HG03045 (cell line): ENCODE measurements around the gene PPL.
"Not testable (repeated sequence)": the region's sequence is repeated elsewhere in the genome, so short reads cannot be mapped to it uniquely, and the experiment has no call there.

Source experiments
- ATAC-seq: cut with Tn5 transposase; IDR thresholded peaks from one replicate; pipeline ENCODE4 v1.9.1; 2021; ENCODE audit warnings: mild to moderate bottlenecking, moderate library complexity; ENCODE audit not compliant: unreplicated experiment

Gene PPL

GRCh38 chr16:4936181-4936990, 562 bp downstream of the PPL start:
- ATAC-seq = no peak

DNA sequence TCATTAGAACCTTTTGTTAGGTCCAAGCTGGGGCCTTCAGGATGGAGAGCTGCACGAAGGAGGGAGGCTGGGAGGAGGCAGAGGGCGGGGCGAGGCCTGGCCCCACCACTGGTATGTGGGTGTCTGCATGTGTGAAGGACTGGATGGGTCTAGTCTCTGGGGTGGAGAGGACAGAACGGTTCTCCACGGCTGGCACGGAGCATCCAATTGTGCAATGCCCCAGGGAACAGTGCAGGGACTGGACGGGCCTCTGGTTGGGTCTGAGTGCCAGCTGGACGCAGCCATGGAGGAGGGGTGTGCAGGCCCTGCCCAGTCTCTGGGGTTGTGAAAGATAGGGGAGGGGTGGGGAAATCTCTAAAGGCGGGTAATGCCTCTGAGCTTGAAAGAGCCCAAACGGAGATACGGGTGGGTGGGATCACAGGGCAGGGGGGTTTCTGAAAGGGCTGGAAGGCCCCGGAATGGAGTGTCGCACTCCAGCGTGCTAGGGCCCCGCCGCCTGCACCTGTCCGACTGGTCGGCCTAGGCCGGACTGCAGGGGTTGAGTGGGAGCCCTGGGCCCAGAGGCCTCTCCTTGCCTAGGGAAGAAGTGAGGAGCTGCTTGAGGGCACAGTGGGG, 1.6 kb downstream of the PPL start:
- ATAC-seq = no peak

DNA sequence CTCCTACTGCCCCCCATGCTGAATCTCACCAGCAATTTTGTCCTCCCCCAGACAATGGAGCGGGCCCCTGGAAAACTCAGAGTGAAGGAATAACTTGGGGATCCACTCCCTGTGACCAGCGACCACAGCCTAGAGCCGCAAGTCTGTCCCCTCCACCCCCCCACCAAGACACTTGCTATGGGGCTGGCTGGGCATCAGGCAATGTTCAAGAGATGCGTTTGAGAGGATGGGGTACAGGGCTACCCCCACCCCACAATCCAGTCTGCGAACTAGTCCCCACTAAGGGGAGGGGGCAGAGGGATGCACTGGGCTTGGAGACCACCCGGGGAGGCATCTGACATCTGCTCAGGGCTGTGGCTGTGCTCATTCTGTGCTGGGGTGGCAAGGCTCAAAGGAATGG, 2.4 kb downstream of the PPL start:
- ATAC-seq = no peak

- no peak for ATAC-seq
Measured at GRCh38 chr16:4933871-4934395, 3.0 kb downstream of the PPL start.

DNA sequence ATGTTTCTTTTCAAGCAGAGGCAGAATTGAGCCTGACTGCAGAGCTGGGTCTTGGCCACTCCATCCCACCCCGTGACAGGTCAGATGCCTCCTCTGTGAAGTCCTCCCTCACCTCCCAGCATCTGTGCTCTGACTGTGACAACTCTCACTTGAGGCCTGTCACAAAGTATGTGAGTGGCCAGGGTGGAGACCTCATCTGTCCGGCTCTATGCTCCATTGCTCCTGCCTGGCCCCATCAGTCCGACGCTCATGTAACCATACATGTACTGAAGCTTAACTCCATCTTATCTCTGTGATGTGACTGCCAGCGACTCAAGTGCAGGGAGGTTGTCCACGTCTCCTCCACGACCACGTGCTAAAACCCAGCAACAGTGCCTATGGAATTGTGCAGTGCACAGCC, 3.5 kb downstream of the PPL start:
- no peak for ATAC-seq

DNA sequence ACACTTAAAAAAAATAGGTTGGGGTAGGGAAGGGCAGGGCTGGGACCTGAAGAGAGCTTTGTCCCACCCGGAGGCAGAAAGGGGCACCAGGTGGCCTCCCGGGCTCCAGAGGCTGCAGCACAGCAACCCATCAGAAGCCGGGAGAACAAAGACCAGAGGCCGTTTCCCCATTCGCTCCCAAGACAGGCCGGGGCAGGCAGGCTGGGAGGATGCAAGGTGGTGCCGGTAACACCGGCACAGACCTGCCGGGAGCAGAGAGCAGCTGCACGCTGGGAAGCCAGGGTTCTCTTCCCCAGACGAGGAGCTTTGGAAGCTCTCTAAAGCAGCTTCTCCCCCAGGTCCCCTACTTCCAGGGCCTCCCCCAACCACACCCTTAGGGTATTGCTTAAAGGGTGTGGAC, 5.6 kb downstream of the PPL start:
- no peak for ATAC-seq

GRCh38 chr16:4929619-4930018, 7.3 kb downstream of the PPL start:
- not testable (repeated sequence) for ATAC-seq

GRCh38 chr16:4928227-4928626, 8.7 kb downstream of the PPL start:
- ATAC-seq = no peak

DNA sequence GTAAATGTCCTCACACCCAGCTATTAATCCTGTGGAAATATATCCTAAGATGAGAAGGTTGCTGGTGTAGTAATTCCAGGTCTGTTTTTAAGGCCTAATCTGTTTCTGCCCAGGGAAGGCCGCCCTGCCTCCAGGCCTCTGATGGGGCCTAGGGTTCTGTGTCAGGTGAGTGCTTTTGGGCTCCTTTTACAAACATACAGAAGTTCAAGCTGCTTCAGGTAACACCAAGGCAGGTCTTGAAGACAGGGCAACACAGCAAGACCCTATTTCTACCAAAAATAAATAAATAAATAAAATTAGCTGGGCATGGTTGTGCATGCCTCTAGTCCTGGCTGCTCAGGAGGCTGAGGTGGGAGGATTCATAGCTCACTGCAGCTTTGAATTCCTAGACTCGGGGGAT, 9.3 kb downstream of the PPL start:
- ATAC-seq = no peak

GRCh38 chr16:4926928-4927327, 10.0 kb downstream of the PPL start:
- no peak for ATAC-seq

GRCh38 chr16:4925791-4926190, 11.2 kb downstream of the PPL start:
- ATAC-seq = no peak

GRCh38 chr16:4925293-4925607, 11.7 kb downstream of the PPL start:
- no peak for ATAC-seq

- ATAC-seq = no peak
Measured at GRCh38 chr16:4924593-4925292, 12.2 kb downstream of the PPL start.

- no peak for ATAC-seq
Measured at GRCh38 chr16:4923853-4924252, 13.1 kb downstream of the PPL start.

DNA sequence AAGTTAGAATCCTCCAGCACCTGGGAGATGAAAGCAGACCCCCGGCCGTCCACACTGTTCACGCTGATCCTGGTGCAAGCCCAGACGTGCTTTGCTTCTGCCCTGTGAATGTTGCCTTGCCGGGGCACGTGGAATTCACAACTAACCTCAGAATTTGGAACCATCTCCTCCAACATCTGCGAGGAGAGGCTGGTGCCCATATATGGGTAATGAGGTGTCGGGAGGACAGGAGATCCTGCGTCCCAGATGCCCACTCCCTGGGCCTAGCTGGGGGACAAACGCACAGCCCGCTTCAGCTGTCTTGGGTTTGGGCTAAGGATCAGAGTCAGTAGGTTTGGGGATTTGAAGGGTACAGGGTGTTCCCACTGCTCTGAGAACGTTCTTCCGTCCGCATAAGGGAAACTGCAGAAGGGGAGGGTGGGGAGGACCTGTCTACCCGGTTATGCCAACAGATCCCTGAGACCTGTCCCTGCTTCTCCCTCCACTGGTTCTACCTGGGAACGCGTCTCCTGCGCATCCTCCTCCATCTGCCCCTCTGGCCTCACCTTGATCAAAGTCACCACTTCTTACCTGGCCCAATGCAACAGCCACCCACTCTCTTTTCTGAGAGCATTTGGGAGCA, 14.1 kb downstream of the PPL start:
- ATAC-seq = no peak

DNA sequence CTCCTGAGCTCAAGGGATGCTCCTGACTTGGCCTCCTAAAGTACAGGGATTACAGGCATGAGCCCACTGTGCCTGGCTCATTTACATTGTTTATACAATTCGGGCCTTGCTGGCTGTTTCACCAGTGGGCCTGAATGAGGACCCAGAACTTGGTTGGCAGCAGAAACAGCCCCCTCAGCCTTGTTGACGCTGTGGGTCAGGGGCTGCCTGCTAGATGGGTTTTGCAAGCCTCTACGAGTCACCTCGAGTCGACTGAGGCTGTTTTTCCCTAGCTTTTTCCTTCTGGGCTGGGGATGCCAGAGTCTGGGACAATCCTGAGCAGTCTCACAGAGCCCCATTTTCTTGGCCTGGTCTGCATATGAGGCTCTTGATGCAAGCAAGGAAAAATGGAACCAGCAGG, 16.1 kb downstream of the PPL start:
- ATAC-seq = no peak

GRCh38 chr16:4918781-4919251, 18.1 kb downstream of the PPL start:
- ATAC-seq = no peak

- no peak for ATAC-seq
Measured at GRCh38 chr16:4917117-4917516, 19.8 kb downstream of the PPL start.

DNA sequence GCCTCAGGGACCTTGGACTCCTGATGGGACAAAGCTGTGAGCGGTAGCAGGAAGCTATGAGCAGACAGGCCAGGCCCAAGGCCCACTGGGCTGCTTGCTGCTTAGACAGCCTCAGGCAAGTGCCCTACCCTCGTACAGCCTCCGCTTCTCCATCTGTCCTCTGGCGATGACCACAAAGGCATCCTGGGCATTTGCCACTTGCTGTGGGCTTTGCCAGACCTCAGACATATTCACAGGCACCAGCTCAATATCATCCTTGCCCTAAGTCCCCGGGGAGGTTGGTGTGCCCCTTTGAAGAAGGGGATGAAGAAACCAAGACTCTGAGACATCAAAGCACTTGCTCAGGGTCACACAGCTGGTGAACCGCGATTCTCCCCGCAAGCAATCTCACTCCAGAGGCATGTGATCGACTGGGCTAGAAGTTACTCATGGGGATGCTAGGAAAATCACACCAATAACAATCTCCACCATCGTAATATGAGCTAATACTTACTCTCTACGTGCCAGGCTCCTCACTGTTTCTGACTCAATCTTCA, 21.7 kb downstream of the PPL start:
- ATAC-seq = no peak

- no peak for ATAC-seq
Measured at GRCh38 chr16:4914528-4915225, 22.3 kb downstream of the PPL start.
